Activated CD8-positive, alpha-beta memory T cell treated with anti-CD3 and anti-CD28 coated beads, Interleukin-2, amount 50 U/mL, for 1 hour (primary cell): Measurements from ENCODE around the gene UTP14C.
"Not testable (repeated sequence)": the region's sequence is repeated elsewhere in the genome, so short reads cannot be mapped to it uniquely, and the experiment has no call there.

Experiments used
- DNase-seq: peaks from one replicate; pipeline ENCODE4 v3.0.0-alpha.2; 2020; ENCODE audit errors: extremely low read depth

UTP14C gene

DNA sequence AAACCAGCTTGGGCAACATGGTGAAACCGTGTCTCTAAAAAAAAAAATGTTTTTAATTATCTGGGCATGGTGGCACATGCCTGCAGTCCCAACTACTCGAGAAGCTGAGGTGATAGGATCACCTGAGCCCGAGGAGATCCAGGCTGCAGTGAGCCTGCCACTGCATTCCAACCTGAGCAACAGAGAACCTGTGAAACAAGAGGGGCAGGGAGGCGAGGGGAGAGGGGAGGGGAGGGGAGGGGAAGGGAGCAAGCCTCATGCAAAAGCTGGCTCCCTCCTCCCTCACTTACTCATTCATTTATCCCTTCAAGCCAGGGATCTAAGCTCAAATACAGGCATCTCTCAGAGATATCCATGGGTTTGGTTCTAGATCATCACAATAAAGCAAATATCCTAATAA is 22.1 kb upstream of the UTP14C start:
- DNase-seq, result no peak

DNA sequence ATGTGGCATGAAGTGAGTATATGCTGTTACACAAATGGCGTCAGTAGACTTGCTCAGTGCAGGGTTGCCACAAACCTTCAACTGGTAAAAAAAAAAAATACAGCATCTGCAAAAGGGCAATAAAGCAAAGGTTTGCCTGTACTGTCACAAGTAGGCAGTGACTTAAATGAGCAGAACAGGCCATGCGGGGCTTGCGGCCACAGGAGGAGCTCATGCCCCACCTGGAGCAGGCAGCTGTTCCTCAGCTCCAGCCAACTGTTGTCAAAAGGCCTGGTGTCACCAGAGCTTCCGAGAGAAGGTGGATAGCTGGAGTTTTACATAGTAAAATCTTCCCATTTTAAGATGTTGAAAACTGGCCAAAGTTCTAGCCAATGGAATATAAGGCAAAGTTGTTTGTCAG is 20.9 kb upstream of the UTP14C start:
- no peak for DNase-seq

DNA sequence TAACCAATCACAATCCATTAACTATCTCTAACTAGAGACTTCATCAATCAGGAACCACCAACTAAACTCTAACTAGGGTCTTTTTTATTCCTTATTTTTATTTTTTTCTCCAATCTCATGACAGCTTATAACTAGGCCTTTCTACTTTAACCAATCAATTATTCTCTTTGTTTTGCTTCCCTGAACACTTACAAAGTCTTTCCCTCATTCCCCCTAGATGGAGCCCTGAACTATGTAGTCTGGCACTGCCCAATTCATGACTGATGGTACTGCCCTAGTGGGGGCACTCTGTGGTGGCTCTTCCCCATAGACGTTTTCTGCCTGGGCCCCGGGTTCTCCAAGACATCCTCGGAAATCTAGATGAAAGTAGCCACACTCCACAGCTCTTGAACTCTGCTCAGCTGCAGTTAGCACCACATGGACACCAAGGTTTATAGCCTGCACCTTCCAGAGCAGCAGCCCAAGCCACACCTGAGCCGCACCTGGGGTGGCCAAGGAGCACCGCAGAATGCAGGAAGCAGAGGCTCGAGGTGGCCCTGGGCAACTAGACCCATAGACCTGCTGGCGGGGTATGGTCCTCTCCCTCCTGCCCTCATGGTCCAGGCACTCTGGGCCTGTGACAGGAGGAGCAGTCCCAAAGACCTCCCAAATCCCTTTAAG is 19.9 kb upstream of the UTP14C start:
- no peak for DNase-seq

DNA sequence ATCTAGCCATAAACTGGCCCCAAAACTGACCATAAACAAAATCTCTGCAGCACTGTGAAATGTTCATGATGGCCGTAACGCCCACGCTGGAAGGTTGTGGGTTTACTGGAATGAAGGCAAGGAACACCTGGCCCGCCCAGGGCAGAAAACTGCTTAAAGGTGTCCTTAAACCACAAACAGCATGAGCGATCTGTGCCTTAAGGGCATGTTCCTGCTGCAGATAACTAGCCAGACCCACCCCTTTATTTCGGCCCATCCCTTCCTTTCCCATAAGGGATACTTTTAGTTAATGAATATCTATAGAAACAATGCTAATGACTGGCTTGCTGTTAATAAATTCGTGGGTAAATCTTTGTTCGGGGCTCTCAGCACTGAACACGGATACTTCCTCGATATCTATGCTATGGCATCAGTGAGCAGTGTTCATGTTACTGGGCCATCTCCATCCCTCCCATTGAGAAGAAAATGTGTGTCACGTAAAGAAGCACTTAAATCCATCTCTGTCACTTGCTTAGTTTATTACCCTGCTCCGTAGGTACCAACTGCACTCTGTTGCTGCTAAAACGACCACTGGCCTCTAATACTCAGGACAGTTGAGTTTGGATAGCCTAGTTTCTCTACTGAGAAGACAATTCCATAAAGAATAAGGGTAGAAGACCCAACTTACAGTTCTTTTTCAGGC is 18.5 kb upstream of the UTP14C start:
- DNase-seq, result no peak

DNA sequence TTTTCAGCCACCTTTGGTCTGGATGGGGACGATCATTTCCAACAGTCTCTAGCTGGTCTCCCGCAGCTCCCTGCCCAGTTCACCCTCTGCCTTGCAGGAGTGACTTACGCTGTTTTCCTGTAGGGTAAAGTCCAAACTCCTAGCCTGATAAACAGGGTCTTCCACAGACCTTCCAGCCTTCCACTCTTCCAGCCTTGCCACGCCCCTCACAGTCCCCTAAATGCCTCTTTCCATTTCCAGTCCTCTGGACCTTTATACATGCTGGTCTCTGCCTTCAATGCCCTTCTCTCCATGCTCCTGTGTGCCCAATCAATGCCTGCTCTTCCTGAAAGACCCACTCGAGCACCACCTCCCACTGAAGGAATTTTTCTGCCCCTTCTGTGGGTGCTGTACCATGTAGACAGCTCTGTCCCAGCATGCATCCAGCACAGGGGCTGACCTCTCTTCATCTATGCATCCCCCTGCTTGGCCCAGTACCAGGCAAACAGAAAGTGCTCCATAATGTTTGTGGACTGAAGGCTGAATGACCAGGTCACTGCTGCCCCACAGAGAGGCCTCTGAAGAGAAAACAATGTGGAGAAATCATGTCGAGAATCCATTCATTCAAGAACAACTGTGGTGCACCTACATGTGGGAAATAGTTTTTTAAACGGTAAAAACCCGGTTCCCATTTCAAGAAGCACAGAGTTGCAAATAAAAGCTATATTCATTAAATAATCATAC is 17.8 kb upstream of the UTP14C start:
- no peak for DNase-seq

DNA sequence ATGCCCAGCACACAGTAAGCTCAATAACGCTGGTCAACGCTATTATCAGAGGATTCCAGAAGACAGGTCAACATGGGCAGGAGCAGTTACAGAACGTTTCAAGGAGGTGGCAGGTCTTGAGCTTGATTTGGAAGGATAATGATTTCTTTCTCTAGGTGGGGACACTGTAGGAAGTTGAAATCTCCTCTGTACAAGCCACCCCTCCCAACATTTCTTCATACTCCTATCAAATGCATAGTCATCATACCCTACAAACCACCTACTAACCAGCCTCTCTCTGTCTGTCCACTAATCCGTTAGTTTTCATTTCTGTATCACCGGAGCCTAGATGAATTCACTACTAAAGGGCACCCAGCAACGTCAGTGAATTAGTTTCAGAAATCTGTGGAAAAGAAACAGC is 14.5 kb upstream of the UTP14C start:
- DNase-seq, result no peak

DNA sequence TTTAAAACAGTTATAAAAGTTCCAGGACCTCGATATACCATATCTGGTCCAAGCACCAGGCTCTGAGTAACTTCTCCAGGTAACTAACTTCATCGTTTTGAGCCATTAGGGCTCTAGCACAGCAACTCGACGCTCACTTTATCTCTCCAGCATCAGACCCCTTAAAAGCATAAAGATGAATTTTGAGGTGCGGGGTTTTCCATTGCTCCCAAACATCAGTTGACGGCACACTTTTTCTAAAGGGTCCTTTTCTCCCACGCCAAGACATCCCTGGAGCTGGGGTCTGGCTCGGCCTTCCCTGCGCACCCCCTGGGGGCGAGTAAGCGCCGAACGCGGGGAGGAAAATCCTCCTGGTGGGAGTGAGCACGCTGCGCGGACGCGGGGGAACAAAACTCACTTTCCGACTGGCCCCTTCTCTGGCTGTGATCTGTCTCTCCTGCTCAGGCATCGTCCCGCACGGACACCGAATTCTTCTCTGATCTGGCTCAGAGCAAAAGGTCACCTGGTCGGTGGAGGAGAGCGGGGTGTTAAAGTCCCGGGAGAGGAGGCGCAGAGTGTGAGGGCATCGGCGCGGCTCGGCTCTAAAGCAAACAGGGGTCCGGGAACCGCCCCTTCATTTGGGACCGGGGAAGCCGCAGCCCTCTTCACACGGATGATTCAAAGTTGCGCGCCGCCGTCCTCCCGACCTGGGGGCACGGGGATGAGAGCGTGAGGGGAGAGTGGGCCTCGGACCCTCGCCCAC is 13.4 kb upstream of the UTP14C start, which contains the start of gene ATP7B:
Gene ATP7B (minus strand): TSS at position 561 of the 742 bp plus-strand sequence. CDS start 113 bp downstream, at position 448.
- no peak for DNase-seq

DNA sequence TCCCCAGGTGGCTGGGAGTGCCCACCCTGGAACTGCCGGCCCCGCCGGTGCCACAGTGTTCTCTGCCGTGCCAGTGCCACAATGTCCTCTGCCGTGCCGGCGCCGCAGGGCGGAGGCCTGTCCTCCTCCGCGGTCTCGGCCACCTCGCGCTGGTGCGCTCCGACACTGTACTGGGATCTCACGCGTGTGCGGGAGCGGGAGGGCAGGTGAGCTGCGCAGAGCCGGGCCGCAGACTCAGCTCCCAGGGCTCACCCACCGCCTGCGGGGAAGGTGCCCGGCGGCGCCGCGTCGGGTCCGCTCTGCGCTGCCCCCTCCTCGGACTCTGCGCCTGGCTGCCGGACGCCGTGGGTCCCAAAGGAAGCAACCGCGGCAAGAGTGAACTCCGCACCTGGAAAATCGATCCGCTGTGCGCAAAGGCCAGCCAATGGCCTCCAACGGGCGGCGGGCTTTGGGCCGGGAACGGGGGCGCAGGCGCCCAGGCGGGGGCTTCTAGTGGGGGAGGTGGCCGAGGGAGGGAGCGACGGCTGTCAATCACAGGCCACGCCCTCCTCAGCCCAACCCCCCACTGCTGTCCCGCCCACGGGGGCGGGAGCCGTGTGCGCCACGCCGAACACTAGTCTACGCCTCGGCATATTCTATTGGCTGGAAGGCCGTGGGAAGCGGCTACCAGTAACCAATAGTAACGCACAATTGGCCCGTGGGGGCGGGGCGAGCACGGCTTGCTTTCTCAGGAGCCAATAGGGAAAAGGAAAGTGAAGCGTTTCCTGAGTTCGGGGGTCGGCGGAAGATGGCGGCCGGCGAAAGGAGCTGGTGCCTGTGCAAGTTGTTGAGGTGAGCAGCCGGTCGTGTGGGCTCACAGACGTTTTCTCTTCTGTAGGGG is 12.6 kb upstream of the UTP14C start, which contains the start of gene ALG11:
Gene ALG11 (plus strand): TSS at position 767 of the 880 bp plus-strand sequence. CDS start 21 bp downstream, at position 788.
- DNase-seq, result peak; percentile 95

DNA sequence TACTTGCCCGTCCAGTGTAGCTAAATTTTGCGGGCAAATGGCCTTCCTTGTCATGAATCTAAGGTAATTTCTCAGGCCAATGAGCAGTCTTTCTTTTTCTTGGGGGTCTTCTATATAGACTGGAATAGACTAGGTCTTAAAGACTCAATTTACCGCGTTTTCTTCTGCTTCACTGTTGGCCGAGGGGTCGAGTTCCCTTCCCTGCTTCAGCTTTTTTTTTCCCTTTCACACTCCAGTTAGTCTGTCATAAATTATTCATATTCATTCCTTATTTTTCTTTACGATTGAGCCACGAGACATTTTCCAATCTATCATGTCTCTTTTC is 12.0 kb upstream of the UTP14C start:
- DNase-seq, result no peak

DNA sequence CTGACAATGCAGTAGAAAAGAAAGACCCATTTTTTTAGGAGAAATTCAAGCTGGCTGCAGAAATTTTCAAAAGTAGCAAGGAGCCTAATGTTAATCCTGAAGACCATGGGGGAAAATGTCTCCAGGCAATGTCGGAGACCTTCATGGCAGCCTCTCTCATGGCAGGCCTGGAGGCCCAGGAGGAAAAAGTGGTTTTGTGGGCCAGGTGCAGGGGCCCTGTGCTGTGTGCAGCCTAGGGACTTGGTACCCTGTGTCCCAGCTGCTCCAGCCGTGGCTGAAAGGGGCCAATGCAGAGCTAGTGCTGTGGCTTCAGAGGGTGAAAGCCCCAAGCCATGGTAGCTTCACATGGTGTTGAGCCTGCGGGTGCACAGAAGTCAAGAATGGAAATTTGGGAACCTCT is 8.2 kb upstream of the UTP14C start:
- no peak for DNase-seq

DNA sequence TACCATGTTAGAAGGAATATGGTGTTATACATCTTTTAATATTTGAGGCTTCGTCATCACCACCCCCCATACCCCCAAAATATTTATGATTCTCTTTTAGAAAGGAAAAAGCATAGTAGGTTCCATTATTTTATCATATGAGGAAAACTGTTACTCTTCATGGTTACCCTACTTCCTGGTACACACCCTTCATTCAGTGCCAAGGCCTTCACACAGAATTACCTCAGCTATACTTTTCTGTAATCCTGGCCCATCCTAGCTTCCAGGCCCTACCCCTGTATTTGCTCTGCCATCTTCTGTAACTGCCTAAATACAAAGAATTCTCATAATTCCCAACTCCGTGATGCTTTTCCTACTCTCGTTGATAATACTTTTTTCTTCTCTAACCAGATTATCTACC is 4.3 kb upstream of the UTP14C start:
- no peak for DNase-seq

DNA sequence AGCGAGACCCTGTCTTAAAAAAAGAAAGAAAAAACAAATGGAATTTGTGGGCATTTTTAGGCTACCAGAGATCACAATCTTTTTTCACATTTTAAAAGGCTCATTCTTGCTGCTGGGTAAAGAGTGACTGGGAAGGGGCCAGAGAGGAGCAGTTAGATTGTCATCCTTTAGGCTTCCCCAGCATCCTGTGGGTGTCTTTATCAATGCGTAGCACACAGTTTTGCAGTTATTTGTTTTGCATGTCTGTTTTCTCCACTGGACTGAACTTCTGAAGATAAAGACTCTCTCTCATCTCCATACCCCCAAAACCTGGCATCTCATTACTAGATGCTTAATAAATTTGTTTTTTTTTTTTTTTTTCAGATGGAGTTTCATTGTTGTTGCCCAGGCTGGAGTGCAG is 2.1 kb upstream of the UTP14C start:
- no peak for DNase-seq

DNA sequence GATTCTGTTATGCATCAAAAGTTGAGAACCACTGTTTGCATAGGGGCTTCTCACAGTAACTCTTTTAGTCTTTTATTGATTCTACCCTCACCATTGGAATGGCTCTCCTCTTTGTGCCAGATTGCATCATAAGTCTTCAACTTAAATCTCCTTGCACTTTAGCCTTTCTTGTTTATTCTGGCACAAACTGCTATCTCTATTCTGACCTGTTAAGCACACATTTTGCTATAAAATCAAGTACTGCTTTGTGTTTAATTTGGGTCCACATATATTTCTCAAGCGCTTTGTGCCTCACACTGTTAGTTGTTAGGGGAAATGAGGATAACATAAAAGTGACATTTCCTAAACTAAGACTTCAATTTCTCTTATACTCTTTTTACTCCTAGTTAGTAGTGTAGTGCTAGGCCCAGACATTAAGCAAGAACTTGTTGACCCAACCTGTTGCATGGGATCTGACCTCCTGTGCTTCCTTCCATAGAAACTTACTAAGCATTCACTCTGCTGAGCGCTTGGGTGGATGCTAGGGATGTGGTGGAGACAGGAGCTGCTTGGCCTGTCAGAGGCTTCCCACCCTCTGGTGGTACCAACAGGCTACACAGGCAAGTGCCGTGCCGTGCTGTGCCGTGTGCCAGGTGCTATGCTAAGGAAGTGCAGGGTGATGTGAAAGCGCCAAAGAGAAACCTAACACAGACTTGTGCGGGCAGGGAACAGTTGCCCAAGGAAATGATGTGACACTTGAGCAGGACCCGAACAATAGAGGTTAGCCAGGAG is 1.2 kb downstream of the UTP14C start:
- DNase-seq, result no peak

DNA sequence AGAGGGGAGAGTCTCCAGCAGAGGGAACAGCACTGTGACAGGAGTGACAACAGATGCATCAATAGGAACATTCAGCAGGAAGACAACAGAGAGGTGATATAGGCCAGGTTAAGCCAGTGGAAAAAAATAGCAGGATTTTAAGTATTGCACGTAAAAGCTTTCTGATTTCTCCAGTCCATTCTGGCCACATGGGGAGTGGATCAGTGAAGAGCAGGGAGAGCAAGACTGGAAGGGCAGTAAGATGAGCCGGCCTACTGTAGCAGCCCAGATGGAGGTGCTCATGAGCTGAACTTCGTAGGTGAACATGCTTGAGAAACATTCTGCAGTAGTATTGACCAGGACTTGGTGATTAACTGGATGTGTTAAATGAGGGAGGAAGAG is 1.7 kb downstream of the UTP14C start:
- DNase-seq, result no peak

DNA sequence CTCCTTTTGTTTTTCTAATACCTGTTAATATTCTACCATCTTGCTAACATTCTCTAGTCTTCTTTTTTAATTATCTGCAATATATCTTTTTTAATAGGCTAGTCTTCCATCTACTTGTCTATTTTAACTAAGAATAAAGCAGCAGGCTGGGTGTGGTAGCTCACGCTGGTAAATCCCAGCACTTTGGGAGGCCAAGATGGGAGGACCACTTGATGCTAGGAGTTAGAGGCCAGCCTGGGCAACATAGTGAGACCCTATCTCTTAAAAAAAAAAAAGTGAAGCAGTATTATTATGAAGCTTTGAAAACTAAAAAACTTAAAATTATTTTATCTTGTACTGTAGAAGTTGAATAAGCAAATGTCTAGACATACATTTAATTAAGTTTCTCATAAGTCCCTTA is 3.3 kb downstream of the UTP14C start:
- DNase-seq, result no peak

DNA sequence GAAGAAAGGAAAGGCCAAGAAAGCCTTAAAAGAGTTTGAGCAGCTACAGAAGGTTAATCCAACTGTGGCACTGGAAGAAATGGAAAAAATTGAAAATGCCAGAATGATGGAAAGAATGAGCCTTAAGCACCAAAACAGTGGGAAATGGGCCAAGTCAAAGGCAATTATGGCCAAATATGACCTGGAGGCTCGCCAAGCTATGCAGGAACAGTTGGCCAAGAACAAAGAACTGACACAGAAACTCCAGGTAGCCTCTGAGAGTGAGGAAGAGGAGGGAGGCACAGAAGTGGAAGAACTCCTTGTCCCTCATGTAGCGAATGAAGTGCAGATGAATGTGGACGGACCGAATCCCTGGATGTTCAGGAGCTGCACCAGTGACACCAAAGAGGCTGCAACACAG is 5.1 kb downstream of the UTP14C start:
- no peak for DNase-seq

DNA sequence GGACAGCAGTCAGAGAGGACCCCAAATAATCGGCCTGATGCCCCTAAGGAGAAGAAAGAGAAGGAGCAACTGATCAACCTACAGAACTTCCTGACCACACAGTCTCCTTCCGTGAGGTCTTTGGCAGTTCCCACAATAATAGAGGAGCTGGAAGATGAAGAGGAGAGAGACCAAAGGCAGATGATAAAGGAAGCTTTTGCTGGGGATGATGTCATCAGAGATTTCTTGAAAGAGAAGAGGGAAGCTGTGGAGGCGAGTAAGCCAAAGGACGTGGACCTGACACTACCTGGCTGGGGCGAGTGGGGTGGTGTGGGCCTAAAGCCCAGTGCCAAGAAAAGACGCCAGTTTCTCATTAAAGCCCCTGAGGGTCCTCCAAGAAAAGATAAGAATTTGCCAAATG is 5.9 kb downstream of the UTP14C start:
- not testable (repeated sequence) for DNase-seq

DNA sequence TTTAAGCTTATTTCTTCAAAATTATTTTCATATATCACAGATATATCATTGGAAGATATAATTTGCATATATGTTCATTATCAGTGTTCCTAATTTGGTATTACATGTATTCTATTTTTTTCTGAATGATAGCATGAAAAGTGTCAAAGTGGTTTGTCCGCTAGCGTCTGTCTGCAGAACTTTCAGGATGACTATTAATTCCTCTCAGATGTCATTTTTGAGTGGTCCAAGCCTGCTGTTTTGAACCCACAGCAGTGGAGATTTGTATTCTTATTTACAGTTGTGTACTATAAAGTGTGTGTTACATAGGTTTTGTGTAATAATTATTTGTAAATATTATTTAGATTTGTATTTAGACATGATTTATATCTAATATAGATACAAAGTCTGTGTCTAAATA is 8.5 kb downstream of the UTP14C start:
- DNase-seq, result no peak

DNA sequence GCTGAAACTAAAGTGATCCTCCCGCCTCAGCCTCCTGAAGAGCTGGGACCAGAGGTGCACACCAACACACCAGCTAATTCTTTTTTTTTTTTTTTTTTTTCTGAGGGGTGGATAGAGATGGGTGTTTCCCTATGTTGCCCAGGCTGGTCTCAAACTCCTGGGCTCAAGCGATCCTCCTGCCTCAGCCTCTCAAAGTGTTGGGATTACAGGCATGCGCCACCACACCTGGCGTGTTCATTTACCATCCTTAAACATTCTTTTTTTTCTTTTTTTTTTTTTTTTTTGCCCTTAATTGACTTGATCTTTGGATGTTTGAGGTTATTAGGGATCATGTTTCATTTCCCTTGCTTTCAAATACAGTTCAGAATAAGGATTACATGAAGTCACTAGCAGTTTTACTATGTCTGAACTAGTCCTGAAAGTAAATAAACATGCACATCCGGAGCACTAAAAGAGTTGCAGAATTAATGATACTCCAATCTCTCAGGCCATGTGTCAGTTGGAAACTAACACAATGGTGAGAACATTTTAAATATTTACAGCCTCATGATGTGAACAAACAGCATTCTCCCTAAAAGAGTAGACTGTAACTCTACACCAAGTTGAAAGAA is 10.2 kb downstream of the UTP14C start:
- DNase-seq, result no peak

DNA sequence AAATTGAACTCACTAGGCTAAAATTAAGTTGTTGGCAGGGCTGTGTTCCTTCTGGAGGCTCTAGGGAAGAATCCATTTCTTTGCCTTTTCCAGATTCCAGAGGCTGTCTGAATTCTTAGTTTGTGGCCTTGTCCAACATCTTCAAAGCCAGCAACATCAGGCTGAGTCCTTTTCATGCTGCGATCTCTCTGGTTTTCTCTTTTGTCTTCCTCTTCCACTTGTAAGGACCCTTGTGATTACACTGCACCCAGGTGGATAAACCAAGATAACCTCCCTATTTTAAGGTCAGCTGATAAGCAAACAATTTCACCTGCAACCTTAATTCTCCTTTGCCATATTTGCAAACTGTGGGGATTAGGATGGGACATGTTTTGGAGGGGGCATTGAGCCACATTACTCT is 11.5 kb downstream of the UTP14C start:
- no peak for DNase-seq
